Bronchus fibroblast of lung (primary cell): Measurements from ENCODE around the gene LILRA5. TPM values are rescaled to one million over a fixed set of nuclear protein-coding genes. Genes with fewer than 3 reads are reported as not detected.

Experiments
- total RNA-seq: library from RNA; depleted of rRNA; stranded (reverse); fragments of >200 nt; gene quantifications from 2 replicates; pipeline ENCODE4 v1.2.3, GENCODE V29; 2015

LILRA5 gene
- total RNA-seq, result not detected in 2 replicates

DNA sequence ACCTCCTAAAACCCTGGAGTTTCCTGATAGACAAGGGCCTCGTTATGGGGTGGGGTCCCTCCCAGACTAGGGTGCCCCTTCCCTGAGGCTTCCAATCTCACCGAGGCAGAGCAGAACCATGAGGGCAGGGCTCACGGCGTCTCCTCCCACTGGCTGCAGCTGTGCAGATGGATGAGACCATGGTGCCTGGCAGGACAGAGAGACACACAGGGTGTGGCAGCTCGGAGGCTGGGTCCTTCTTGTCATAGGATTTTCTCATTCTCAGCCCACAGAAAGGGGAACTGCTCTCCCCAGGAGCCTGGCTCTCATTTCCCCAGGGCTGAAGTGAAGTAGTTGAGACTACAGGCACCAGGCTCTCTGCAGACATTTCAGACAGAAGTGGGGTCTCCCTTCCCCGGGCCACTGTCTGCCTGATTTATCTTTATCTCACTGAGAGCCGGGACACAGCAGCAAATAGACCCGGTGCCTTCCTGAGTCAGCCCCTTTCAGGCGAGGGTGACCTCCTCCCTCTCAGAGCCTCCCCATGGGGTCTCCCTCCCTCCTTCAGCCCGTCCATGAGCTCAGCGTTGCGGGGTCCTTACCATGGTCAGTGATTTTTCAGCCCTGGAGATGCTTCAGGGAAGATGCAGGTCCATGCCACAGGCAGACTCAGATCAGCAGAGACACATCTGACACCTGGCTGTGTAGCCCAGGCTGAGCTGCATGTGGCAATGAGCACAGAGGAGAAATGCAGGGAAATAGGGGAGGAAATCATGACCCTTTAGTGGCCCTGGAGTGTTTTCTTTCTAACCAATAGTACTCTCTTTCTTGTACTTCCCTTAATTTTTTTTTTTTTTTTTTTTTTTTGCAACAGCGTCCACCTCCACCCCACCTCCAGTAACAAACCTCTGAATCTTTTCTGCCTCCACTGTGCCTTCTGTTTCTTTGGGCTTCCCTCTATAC lies at the start of gene LILRA5:
Gene LILRA5, minus strand, starts transcription at position 731 of the 942 bp plus-strand sequence. Its CDS starts 147 bp downstream, at position 584.

DNA sequence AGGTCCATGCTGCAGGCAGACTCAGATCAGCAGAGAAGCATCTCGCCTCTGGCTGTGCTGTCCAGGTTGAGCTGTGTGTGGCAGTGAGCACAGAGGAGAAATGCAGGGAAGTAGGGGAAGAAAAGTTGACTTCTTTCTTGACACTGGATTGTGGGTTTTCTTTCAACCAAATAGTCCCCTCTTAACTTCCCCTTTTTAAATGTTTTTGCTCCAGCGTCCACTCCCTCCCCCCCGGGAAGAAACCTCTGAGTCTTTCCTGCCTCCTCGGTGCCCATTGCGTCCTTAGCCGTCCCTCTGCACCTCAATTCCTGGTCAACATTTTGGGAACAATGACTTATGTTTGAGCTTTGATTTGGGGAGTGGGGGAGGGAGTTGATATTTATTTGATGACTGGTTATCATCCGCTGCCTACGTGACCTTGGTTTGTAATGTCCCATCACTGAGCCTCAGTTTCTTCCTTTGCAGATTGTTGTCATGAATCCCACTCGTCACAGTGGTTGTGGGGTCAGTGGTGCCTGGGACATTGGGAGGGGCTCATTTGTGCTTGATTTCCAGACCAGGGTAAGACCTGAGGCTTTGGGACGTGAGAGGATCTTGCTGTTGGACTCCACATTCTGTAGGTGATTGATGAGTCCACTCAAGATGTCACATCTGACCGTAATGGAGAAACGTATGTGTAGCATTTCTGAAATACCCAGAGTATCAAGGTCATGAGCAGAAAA lies 31.8 kb downstream of the LILRA5 start, which contains the start of gene LILRB2:
Gene LILRB2, minus strand, starts transcription at position 104 of the 722 bp plus-strand sequence. CDS start 614 bp downstream, outside the sequence.

DNA sequence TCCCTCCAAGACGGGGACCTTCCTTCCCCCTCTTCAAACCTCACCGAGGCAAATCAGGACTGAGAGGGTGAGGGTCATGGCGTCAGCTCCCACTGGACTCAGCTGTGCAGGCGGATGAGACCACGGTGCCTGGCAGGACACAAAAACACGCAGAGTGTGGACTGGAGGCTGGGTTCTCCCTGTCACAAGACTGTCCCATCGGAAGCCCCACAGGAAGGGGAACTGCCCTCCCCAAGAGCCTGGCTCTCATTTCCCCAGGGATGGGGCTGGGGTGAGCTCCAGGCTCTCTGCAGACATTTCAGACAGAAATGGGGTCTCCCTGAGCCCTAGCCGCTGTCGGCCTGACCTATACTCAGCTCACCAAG lies 55.9 kb downstream of the LILRA5 start, which contains the start of gene LILRB5:
Gene LILRB5, minus strand, starts transcription at position 158 of the 365 bp plus-strand sequence. Its CDS starts 80 bp downstream, at position 78.

Other genes starting within 250 kb of the LILRA5 start
- gene VSTM1, start 249.3 kb downstream of the LILRA5 start, total RNA-seq, result not detected in 2 replicates
- gene TARM1, start 231.8 kb downstream of the LILRA5 start, total RNA-seq, result not detected in 2 replicates
- under 0.01 TPM in 1 of 2 replicates, not detected in the other for gene OSCAR, start 212.4 kb downstream of the LILRA5 start, total RNA-seq
- 35.5 and 59.8 TPM in 2 replicates for gene NDUFA3, start 210.3 kb downstream of the LILRA5 start, total RNA-seq
- 21.9 and 22.0 TPM in 2 replicates for gene TFPT, start 197.5 kb downstream of the LILRA5 start, total RNA-seq
- gene PRPF31, start 197.4 kb downstream of the LILRA5 start, total RNA-seq, result 72.0 and 83.4 TPM in 2 replicates
- 13.3 and 19.5 TPM in 2 replicates for gene CNOT3, start 175.4 kb downstream of the LILRA5 start, total RNA-seq
- 6.1 and 9.4 TPM in 2 replicates for gene LENG1, start 153.4 kb downstream of the LILRA5 start, total RNA-seq
- 0.17 and 0.45 TPM in 2 replicates for gene TMC4, start 140.0 kb downstream of the LILRA5 start, total RNA-seq
- 79.2 and 85.3 TPM in 2 replicates for gene MBOAT7, start 123.6 kb downstream of the LILRA5 start, total RNA-seq
- gene TSEN34, start 121.9 kb downstream of the LILRA5 start, total RNA-seq, result 90.8 and 109 TPM in 2 replicates
- gene RPS9, start 112.3 kb downstream of the LILRA5 start, total RNA-seq, result 2,612 and 2,869 TPM in 2 replicates
- not detected in 2 replicates for gene LILRB3, start 90.2 kb downstream of the LILRA5 start, total RNA-seq
- gene LILRA6, start 70.4 kb downstream of the LILRA5 start, total RNA-seq, result not detected in 2 replicates
- not detected in 2 replicates for gene LILRB5, start 55.9 kb downstream of the LILRA5 start, total RNA-seq
- gene LILRB2, start 32.1 kb downstream of the LILRA5 start, total RNA-seq, result not detected in 2 replicates
- gene LILRA4, start 26.0 kb upstream of the LILRA5 start, total RNA-seq, result not detected in 2 replicates
- not detected in 2 replicates for gene LAIR1, start 51.8 kb upstream of the LILRA5 start, total RNA-seq
- not detected in 2 replicates for gene TTYH1, start 102.3 kb upstream of the LILRA5 start, total RNA-seq
- gene LENG8, start 136.0 kb upstream of the LILRA5 start, total RNA-seq, result 30.9 and 31.1 TPM in 2 replicates
- 5.1 and 5.5 TPM in 2 replicates for gene LENG9, start 150.6 kb upstream of the LILRA5 start, total RNA-seq
- 26.5 and 30.4 TPM in 2 replicates for gene CDC42EP5, start 160.1 kb upstream of the LILRA5 start, total RNA-seq
- not detected in 2 replicates for gene LAIR2, start 189.7 kb upstream of the LILRA5 start, total RNA-seq